CD4-positive, alpha-beta T cell (primary cell): Measurements from ENCODE around the gene ANAPC7. TPM values are rescaled to one million over a fixed set of nuclear protein-coding genes. Genes with fewer than 3 reads are reported as not detected.

ENCODE experiments used
- ATAC-seq: fragments of 200-7000 bp; cut with Tn5 transposase; one replicate; pipeline ENCODE4 v1.10.0; 2022; ENCODE audit warnings: mild to moderate bottlenecking; ENCODE audit not compliant: poor library complexity
- CTCF ChIA-PET: fragments of 350-600 bp; sonication (Branson Sonifier 250); formaldehyde crosslinking; loops from one replicate; lab custom pipeline; 2021; ENCODE audit warnings: antibody characterized with exemption, inconsistent platforms; lab: Charles Lee
- POLR2A ChIA-PET: fragments of 350-600 bp; sonication (Branson Sonifier 250); formaldehyde crosslinking; loops from one replicate; lab custom pipeline; 2021; ENCODE audit warnings: antibody characterized with exemption, inconsistent platforms; lab: Charles Lee
- DNase-seq, 14 experiments: peaks; one replicate each; pipeline ENCODE4 v3.0.0-alpha.2; 2013 to 2020; ENCODE audit warnings: mixed read lengths in 2 of 14
- H3K27ac ChIP-seq, 2 donors: one replicate each; pipeline versions ENCODE4 v1.5.1 to v1.7.0; 2013; ENCODE audit warnings: low read length in 2 of 2, low read depth in 1 of 2, mild to moderate bottlenecking in 1 of 2
- H3K27me3 ChIP-seq, 2 experiments: 1 replicate in 1 of 2; 2 replicates in 1 of 2; pipeline versions ENCODE4 v1.6.1 to v1.7.0; 2013; ENCODE audit warnings: low read length in 2 of 2, control low read depth in 1 of 2, mild to moderate bottlenecking in 1 of 2, moderate library complexity in 1 of 2; ENCODE audit not compliant: insufficient read depth in 2 of 2, control insufficient read depth in 1 of 2
- H3K36me3 ChIP-seq: one replicate; pipeline ENCODE4 v1.6.1; 2013; ENCODE audit warnings: low read length, control low read depth; ENCODE audit not compliant: insufficient read depth
- H3K4me1 ChIP-seq: one replicate; pipeline ENCODE4 v1.6.1; 2013; ENCODE audit warnings: low read length, control low read depth; ENCODE audit not compliant: insufficient read depth
- H3K4me3 ChIP-seq: one replicate; pipeline ENCODE4 v1.5.1; 2013; ENCODE audit warnings: mild to moderate bottlenecking, low read length, moderate library complexity
- H3K9me3 ChIP-seq, 2 experiments: 1 replicate in 1 of 2; 2 replicates in 1 of 2; pipeline versions ENCODE4 v1.6.1 to v1.7.0; 2013; ENCODE audit warnings: low read length in 2 of 2, mild to moderate bottlenecking in 2 of 2, control low read depth in 1 of 2, moderate library complexity in 1 of 2; ENCODE audit not compliant: control insufficient read depth in 1 of 2, insufficient read depth in 1 of 2
- H3K27ac Mint-ChIP-seq: one replicate; pipeline ENCODE4 v1.8.0; 2020; ENCODE audit warnings: mixed read lengths
- H3K27me3 Mint-ChIP-seq: one replicate; pipeline ENCODE4 v1.8.0; 2021; ENCODE audit warnings: mixed read lengths
- H3K36me3 Mint-ChIP-seq: one replicate; pipeline ENCODE4 v1.8.0; 2021; ENCODE audit warnings: low read depth, mixed read lengths
- H3K4me1 Mint-ChIP-seq: one replicate; pipeline ENCODE4 v1.8.0; 2021; ENCODE audit warnings: low read depth, mixed read lengths
- H3K4me3 Mint-ChIP-seq: one replicate; pipeline ENCODE4 v1.8.0; 2020; ENCODE audit warnings: mild to moderate bottlenecking, mixed read lengths
- H3K9me3 Mint-ChIP-seq: one replicate; pipeline ENCODE4 v1.8.0; 2020; ENCODE audit warnings: mixed read lengths
- intact Hi-C, 2 experiments: fragments of 100-400 bp; cut with DNase I in 1 of 2; cut with micrococcal nuclease in 1 of 2; formaldehyde crosslinking; loops; one replicate each; pipeline versions ENCODE4 v1.15.1 to v1.9.0; 2023 to 2025; cut with DNase I, micrococcal nuclease
- total RNA-seq, 174 experiments: library from RNA in 2 of 174; stranded (reverse) in 2 of 174; gene quantifications; one replicate each; pipeline ENCODE4 v1.2.3 and lab custom pipeline; 2021 to 2026
- TF ChIP-seq, protein P1 (sequence below): fragments of 200-600 bp; IDR thresholded peaks from one replicate; pipeline ENCODE4 v1.8.0; 2022; ENCODE audit warnings: antibody characterized with exemption, mild to moderate bottlenecking

The ANAPC7 gene
- total RNA-seq, 2 experiments from 2014 or later: 16.4 to 18.2 TPM

DNA sequence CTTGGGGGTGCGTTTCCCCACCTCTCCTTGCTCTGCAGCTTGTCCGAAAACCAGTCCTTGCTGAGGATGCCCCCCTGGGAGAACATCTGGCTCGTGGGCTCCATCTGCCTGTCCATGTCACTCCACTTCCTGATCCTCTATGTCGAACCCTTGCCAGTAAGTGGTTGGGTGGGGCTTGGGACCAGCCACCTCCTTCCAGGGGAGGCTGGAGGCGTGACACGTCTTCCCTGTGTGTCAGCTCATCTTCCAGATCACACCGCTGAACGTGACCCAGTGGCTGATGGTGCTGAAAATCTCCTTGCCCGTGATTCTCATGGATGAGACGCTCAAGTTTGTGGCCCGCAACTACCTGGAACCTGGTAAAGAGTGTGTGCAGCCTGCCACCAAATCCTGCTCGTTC is 57.5 kb downstream of the ANAPC7 start:
- Histone ChIP-seq H3K27ac (no peak overlapping the region), H3K36me3 (peaks cover 71% of the 10 kb centered on the region), H3K27me3 (no peaks in the 10 kb centered on the region), H3K9me3 (no peaks in the 10 kb centered on the region), H3K4me3 (no peak overlapping the region), H3K4me1 (peaks cover 16% of the 10 kb centered on the region)
- ChIA-PET CTCF (no interaction called here), POLR2A (no interaction called here)
- H3K27me3 Mint-ChIP-seq: no peaks in the 10 kb centered on the region
- H3K27ac Mint-ChIP-seq: no peak overlapping the region
- no peak overlapping the region for H3K4me3 Mint-ChIP-seq
- no peaks in the 10 kb centered on the region for H3K9me3 Mint-ChIP-seq
- intact Hi-C loops: no loop called here
- TF ChIP-seq, protein P1, sequence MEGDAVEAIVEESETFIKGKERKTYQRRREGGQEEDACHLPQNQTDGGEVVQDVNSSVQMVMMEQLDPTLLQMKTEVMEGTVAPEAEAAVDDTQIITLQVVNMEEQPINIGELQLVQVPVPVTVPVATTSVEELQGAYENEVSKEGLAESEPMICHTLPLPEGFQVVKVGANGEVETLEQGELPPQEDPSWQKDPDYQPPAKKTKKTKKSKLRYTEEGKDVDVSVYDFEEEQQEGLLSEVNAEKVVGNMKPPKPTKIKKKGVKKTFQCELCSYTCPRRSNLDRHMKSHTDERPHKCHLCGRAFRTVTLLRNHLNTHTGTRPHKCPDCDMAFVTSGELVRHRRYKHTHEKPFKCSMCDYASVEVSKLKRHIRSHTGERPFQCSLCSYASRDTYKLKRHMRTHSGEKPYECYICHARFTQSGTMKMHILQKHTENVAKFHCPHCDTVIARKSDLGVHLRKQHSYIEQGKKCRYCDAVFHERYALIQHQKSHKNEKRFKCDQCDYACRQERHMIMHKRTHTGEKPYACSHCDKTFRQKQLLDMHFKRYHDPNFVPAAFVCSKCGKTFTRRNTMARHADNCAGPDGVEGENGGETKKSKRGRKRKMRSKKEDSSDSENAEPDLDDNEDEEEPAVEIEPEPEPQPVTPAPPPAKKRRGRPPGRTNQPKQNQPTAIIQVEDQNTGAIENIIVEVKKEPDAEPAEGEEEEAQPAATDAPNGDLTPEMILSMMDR: no peak
- peaks cover 37% of the 10 kb centered on the region for H3K4me1 Mint-ChIP-seq
- DNase-seq (no peak), ATAC-seq (no peak)
- peaks cover 88% of the 10 kb centered on the region for H3K36me3 Mint-ChIP-seq

DNA sequence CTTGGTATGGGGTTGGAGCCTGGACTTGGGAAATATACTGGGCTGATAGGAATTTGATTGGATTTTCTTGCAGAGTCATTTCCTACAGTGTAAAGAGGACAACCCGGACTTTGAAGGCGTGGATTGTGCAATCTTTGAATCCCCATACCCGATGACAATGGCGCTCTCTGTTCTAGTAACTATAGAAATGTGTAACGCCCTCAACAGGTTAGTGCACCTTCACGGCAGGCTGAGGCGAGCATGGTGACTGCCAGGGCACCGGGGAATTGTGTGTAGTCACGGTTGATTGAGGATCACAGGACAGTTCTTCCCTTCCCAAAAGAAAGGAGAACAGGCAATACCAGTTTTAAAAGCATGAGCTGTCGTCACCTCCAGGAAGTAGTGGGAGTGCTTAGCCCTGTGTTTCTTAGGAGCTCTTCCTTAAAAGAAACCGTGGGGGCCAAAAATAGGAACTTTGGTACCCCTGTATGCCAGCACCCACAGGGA is 58.3 kb downstream of the ANAPC7 start:
- TF ChIP-seq, protein P1: no peak
- H3K9me3 ChIP-seq: no peaks in the 10 kb centered on the region
- Mint-ChIP-seq H3K4me3 (no peak overlapping the region), H3K9me3 (no peaks in the 10 kb centered on the region), H3K27ac (no peak overlapping the region), H3K4me1 (peaks cover 29% of the 10 kb centered on the region), H3K36me3 (peaks cover 95% of the 10 kb centered on the region), H3K27me3 (no peaks in the 10 kb centered on the region)
- ChIA-PET CTCF (no interaction called here), POLR2A (no interaction called here)
- H3K27ac ChIP-seq: no peak overlapping the region
- ATAC-seq (no peak), DNase-seq (no peak)
- no peak overlapping the region for H3K4me3 ChIP-seq
- H3K27me3 ChIP-seq: no peaks in the 10 kb centered on the region
- peaks cover 16% of the 10 kb centered on the region for H3K4me1 ChIP-seq
- intact Hi-C loops: no loop called here
- peaks cover 79% of the 10 kb centered on the region for H3K36me3 ChIP-seq

DNA sequence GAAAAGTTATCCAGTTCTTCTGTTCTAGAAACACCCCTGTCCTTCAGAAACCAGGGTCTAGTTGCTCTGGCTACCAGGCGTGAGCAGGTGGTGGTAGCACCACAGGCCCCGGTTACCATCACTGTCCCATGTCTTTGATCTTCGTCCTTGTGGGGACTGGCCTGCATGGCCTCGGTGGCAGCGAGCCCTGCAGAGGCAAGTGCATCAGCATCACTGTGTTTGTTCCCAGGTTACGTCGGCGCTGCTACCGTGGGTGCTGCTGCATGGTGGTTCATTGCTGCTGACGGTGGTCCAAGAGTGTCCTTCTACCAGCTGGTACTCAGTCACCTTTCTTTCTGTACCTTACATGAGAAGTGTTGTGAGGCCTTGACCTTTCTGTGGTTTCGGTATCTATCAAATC is 58.9 kb downstream of the ANAPC7 start:
- Histone ChIP-seq H3K4me1 (peaks cover 12% of the 10 kb centered on the region), H3K4me3 (no peak overlapping the region), H3K9me3 (no peaks in the 10 kb centered on the region), H3K27me3 (no peaks in the 10 kb centered on the region), H3K36me3 (peaks cover 84% of the 10 kb centered on the region), H3K27ac (no peak overlapping the region)
- Mint-ChIP-seq H3K4me3 (no peak overlapping the region), H3K27ac (no peak overlapping the region), H3K4me1 (peaks cover 24% of the 10 kb centered on the region), H3K36me3 (peaks cover 95% of the 10 kb centered on the region), H3K27me3 (no peaks in the 10 kb centered on the region), H3K9me3 (no peaks in the 10 kb centered on the region)
- ChIA-PET POLR2A (no interaction called here), CTCF (no interaction called here)
- ATAC-seq: no peak
- intact Hi-C loops: no loop called here
- TF ChIP-seq, protein P1: no peak
- DNase-seq: no peak
